ENCODE measurements around the gene NELFB. TPM values are rescaled to one million over a fixed set of nuclear protein-coding genes. Genes with fewer than 3 reads are reported as not detected.
A peak's percentile ranks its signal among the peaks of the same experiment; 100 is the strongest.

Gene NELFB
- total RNA-seq, 1 donor from 2014 or later: 37.9 TPM

DNA sequence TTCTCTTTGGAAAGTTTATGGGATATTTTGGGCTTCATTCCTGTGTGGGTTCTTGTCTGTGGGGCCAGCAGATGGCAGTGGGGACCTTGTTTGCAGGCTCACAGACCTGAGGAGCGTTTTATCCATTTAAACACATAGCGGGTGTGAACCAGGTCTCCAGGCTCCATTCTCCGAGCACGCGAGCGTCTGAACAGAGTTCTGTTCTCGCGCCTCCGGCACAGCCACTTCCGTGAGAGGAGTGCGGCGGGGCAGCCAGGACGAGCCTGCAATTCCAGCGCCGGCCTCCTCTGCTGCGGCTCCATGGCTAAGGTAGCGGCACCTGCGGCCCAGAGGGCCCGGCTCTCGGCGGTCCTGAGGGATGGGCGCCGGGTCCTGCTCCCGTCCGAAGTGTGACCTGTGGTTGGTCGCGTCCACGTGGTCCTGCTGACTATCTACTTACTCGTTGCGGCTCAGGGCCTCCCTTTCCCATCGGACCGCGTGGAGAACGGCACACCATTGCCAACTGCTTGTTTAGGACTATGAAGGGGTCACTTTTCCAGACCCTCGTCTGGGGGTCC lies 39.6 kb downstream of the NELFB start:
- DNase-seq (ENCODE audit: missing footprints): peak; percentile 60
- intact Hi-C loops (cut with DNase I): loop anchor here (2.0 to 10.0 kb wide), 3 partner anchors 112 to 230 kb away; no protein-coding TSS in a partner anchor
- no peak for ATAC-seq

DNA sequence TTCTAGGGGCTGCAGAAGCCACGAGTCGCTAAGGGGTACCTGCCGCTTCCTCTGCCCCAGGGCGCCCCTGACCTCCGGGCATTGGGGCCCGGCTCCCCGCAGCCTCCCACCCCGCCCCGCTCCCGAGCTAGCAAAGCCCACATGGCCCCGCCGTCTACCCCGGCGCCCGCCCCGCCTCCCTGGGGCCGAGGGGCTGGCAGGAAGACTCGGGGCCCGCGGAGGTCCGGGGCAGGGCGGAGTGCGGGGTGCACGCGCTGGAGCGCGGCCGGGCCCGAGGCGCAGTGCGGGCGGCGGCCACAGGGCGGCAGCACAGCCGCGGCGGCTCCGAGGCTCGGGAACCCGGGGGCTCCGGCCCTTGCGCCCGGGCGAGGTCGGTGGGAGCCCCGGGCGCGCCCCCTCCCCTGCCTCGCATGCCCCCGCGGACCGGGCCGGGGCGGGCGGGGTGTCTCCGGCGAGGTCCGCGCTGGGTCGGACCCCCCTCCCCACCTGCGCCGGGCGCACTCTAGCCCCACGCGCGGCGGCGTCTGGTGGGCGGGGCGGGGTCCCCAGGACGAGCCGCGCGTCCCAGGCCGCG lies 40.2 kb downstream of the NELFB start:
- intact Hi-C loops (cut with DNase I): loop anchor here (2.0 to 10.0 kb wide), 3 partner anchors 111 to 229 kb away; no protein-coding TSS in a partner anchor
- no peak for DNase-seq (ENCODE audit: missing footprints)

DNA sequence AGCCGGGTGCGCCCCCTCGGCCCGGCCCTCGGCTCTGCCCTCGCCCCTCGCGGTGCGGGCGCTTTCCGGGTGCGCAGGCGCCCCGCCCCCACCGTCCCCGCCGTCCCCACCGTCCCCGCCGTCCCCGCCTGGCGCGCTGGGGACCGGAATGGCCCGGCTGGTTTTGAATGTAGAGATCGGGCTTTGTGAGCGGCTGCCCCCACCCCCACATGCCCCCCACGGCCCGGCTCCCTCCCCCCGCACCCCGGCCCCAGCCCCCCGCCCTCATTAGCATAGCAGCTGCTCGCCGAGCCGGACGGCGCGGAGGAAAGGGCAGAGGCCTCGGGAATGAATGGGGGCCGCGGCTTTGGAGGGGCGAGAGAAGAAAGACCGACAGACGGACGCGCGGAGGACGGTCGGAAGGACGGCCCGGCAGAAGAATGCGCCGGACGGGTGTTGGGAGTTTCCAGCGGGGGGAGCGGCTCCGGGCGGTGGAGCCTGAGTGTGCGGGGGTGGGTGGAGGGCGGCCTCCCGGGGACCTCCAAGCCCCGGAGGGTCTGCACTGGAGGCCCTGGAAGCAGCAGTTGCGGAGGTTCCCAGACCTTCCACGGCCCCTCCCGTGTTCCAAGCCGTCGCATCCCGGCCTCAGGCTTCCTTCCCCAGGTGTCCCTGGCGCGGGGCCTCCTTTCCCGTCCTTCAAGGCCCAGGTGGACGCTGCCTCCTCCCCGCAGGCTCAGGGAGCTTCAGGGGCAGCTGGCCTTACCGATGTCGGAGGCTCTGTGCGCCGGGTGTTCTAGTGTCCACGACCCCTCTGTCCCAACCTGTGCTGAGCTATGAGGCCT lies 40.9 kb downstream of the NELFB start:
- no peak for ATAC-seq
- intact Hi-C loops (cut with DNase I): loop anchor here (2.0 to 10.0 kb wide), 3 partner anchors 111 to 229 kb away; no protein-coding TSS in a partner anchor
- DNase-seq (ENCODE audit: missing footprints): no peak

More for the DNA sequence above, 40.2 kb downstream of the NELFB start:
- ATAC-seq: peak; percentile 53

DNA sequence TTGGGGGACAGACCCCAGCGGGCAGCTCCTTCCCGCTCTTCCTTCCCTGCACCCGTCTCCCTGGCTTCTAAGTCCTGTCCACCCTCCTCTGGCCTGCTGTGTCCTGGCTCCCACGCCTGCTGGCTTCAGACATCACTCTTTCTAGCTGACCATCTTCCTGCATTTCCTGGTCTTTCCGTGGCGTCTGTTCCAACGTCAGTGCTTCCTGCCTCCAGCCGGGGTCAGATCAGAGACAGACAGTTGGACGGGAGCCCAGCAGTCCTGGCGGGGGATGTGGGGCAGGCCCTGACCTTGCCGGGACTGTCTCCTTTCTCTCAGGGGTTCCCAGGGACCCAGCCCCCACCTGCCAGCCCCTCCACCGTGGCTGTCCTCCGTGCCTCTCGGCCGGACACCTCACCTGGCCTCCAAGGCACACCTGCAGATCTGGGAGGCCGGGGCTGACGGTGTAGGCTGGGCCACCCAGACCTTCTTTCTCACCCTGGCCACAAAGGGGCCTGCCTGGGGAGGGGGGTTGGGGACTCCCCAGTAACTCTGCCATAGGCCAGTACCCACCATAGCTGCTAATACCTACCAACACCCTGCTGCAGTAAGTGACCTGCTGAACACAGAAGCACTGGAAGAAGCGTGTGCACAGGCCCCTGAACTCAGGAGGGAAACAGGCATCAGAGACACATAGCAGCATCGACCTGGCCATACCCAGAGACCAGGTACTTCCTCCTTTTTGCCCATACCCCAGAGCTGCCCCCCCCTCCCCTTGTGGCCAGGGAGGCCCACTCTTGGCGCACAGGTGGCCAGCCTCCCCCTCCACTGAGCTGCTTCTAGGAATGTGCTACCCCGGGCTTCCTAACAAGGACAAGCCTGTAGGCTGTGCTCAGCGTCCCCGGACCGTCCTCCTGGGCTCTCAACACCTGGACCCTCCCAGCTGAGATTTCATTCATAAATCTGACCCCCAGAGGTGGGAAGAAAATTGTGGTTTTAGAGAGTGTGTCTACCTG lies 41.8 kb downstream of the NELFB start:
- intact Hi-C loops (cut with DNase I): loop anchor here (10.0 kb wide), 1 partner anchor 228 kb away; no protein-coding TSS in a partner anchor

DNA sequence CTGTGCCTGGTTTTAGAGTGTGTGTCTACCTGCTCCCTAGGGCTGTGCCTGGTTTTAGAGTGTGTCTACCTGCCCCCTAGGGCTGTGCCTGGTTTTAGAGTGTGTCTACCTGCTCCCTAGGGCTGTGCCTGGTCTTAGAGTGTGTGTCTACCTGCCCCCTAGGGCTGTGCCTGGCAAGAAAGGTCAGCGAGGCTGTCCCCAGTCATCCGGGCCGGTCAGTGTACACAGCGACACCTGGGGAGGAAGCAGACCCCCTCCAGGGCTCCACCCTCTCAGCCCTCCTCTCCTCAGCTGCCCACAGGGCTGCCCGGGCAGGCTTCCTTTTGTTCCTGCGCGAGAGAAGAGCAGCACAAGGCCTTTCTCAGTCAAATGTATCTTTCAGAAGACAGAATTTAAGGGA lies 42.8 kb downstream of the NELFB start:
- intact Hi-C loops (cut with DNase I): loop anchor here (2.0 to 10.0 kb wide), 2 partner anchors 125 to 227 kb away; partner anchors contain the start of genes EXD3 and NOXA1
- ATAC-seq (no peak), DNase-seq (ENCODE audit: missing footprints) (no peak)

More for the DNA sequence above, 41.8 kb downstream of the NELFB start:
- ATAC-seq (peak; percentile 12), DNase-seq (ENCODE audit: missing footprints) (no peak)

DNA sequence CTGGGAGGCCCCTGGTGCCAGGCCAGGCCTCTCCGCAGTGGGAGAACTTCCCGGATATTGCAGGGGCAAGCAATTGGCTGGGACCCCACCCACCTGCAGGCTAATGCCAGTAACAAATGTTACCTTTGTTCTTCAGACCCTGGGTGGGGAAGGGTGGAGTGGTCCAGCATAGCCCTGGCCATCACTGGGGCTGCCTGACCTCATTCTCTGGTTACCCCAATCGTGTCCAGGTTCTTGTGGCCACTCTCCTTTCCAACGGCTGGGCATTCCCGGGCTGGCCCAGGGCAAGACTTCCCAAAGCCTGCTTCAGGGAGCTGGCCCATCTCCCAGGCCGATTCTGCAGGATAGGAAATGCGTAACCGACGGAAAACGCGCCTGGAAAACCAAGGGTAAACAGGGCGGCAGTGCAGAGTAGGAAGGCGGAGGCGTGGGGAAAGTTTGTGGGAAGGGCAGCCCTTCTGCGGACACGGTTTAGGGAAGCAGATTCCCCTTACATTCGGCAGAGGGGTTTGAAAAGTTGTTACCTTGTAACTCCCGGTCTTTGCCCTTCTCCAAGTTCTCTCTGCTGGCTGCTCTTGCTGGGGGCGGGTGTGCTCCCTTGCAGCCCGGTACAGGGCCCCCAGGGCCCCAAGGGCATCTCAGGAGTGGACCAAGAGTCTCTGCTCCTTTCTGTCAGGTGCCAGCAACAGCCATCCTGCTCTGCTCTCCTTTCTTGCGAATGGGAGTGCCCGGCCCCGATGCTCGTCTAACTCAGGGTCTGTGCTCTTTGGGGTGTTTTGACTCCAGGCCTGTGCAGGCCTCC lies 43.5 kb downstream of the NELFB start:
- ATAC-seq (no peak), DNase-seq (ENCODE audit: missing footprints) (peak; percentile 43)
- intact Hi-C loops (cut with DNase I): loop anchor here (2.0 to 10.0 kb wide), 2 partner anchors 124 to 226 kb away; partner anchors contain the start of genes EXD3 and NOXA1

DNA sequence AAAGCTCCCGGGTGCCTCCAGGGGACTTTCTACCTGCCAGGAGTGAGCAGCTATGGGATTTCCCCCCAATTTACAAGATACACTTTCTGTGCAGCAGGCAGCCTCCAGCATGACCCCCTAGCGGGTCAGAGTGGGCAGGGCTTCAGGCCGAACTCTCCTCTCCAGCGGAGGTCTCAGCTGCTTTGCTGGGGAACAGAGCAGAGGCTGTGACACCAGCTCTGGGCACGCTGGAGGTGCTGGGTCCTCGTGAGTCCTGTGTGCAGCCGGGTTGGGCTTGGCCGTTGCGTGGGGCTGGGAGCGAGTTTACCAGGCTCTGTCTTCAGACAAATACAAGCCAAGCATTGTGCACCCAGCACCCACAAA lies 44.1 kb downstream of the NELFB start:
- intact Hi-C loops (cut with DNase I): loop anchor here (2.0 to 10.0 kb wide), 2 partner anchors 124 to 226 kb away; partner anchors contain the start of genes EXD3 and NOXA1
- ATAC-seq: no peak
- peak; percentile 45 for DNase-seq (ENCODE audit: missing footprints)

DNA sequence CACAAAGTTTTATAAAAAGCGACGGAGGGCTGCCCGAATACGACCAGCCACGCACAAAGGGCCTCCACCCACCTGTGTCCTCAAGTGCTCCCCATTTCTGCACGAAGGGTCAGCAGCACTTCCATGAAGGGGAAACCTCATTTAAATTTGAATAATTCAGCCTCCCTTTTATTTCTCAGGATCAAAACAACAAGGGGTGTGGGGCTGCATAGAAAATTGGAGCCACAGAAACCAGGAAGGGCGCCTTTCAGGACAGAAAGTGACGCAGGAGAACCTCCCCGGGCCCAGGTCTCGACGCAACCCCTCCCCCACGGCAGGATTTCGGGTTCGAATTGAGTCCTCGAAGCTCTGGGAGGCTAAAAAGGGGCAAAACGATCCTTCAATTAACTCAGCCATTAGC lies 44.8 kb downstream of the NELFB start:
- intact Hi-C loops (cut with DNase I): loop anchor here (2.0 to 10.0 kb wide), 3 partner anchors 59 to 225 kb away; partner anchors contain the start of genes EXD3, NOXA1 and TUBB4B
- no peak for ATAC-seq

DNA sequence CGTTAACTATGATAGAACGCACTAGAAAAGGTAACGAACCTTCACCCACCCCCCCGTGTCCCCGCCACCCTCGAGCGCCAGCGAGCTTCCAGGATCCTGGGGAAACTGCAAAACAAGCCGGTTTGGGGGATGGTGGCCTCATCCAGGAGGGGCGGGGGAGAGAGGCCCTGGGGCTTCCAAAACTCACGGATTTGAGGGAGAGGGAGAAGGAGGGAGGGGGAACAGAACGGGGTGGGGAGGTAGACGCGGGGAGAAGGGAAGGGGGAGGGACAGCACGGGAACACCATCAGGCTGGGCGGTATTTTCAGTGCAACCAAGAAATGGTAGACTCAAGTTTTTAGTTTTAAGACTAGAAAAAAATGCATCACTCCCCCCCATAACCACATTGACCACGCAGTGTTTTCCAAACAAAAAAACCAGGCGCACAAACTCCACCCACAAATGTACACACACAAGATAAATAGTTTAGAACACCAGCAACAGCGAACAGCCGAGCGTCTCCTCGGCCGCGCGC lies 45.5 kb downstream of the NELFB start:
- ATAC-seq (no peak), DNase-seq (ENCODE audit: missing footprints) (no peak)
- intact Hi-C loops (cut with DNase I): loop anchor here (2.0 kb wide), 1 partner anchor 60 kb away; the partner anchor contains the start of gene TUBB4B

More for the DNA sequence above, 44.8 kb downstream of the NELFB start:
- peak; percentile 48 for DNase-seq (ENCODE audit: missing footprints)

DNA sequence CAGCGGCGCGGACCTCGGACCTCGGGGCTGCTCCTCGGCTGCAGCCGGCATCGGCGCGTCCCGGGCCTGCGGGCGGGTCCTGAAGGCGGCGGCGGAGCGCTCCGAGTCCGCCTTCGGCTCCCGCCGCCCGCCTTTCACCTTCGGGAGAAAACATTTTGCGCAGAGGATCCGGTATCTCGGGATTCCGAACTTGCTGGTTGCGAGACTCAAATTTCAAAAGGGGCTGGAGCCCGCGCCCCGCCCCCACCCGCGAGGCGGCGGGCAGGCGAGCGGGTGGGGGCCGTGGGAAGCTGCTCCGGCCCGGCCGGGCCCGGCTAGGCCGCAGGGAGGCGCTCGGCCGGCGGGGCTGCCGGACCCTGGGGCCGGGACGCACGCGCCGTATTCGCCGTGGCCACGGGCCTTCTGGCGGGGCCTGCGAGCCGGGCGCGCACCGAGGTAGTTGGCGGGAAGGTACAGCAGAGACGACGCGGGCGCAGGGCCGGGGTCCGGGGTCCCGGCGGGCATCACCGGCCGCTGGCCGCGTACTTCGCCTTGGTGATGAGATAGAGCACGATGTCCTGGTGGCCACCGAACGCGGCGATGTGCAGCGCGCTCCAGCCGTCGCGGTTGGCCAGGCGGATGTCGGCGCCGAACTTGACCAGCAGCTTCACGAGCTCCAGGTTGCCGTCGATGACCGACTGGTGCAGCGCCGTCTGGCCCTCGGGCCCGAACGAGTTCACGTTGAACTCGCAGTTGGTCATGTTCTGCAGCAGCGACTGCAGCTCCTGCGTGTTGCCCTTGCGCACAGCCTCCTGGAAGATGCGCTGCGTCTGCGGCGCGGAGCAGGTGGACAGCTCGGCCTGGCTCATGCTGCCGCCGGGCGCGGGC lies 46.2 kb downstream of the NELFB start:
- DNase-seq (ENCODE audit: missing footprints) (peak; percentile 50), ATAC-seq (no peak)
- intact Hi-C loops (cut with DNase I): loop anchor here (2.0 kb wide), 1 partner anchor 61 kb away; the partner anchor contains the start of gene TUBB4B

DNA sequence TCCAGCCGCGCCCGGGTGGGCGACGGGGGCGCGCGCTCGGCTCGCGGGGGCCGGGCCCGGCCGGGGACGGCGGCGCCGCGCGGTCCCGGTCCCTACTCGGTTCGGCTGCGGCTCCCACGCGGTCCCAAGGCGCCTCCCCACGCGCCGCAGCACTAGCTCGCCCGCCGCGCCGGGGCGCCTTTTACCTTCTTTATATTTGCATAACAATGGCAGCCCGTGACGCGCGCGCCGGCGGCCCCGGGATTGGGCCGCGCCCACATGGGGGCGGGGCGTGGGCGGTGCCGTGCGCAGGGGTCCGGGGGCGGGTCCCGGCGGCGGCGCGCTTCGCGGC lies 47.0 kb downstream of the NELFB start, which contains the start of gene NRARP:
NRARP (minus strand) TSS at position 154 of the 331 bp plus-strand sequence. CDS start 343 bp downstream, outside the sequence.
- DNase-seq (ENCODE audit: missing footprints) (peak; percentile 96), ATAC-seq (peak; percentile 82)
- intact Hi-C loops (cut with DNase I): no loop called here

DNA sequence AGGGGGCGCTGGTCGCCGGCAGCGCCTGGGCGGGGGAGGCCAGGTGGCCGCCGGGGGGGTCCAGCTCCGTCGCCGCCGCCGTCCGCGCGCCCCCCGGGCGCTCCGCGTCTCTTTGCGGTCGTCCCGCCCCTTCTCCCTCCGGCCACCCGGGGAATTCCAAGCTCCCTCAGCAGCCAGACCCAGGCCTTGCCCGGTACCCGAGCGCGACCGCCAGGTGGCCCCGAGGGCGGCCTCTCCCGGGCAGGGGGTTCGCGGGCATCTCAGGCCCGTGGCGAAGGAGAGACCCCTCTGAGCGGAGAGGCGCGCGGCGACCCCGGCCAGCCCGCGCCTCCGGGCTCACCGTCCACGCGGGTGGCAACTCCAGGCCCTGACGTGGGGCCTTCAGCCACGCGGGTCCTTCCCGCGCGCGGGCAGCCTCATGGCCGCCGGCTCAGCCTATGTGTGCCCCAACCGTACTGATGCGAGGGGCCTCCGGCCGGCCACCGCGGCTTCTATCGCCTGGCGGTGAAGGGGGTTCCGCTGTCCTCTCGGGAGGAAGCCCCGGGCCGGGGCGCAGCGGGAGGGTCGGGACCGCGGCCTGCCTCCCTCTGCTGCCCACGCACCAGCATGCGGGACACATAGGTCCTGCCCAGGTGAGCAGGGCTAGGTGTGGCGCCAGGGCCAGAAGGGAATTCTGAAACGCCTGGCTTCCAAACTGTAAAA lies 47.5 kb downstream of the NELFB start:
- DNase-seq (ENCODE audit: missing footprints): no peak
- ATAC-seq: peak; percentile 4
- intact Hi-C loops (cut with DNase I): no loop called here

DNA sequence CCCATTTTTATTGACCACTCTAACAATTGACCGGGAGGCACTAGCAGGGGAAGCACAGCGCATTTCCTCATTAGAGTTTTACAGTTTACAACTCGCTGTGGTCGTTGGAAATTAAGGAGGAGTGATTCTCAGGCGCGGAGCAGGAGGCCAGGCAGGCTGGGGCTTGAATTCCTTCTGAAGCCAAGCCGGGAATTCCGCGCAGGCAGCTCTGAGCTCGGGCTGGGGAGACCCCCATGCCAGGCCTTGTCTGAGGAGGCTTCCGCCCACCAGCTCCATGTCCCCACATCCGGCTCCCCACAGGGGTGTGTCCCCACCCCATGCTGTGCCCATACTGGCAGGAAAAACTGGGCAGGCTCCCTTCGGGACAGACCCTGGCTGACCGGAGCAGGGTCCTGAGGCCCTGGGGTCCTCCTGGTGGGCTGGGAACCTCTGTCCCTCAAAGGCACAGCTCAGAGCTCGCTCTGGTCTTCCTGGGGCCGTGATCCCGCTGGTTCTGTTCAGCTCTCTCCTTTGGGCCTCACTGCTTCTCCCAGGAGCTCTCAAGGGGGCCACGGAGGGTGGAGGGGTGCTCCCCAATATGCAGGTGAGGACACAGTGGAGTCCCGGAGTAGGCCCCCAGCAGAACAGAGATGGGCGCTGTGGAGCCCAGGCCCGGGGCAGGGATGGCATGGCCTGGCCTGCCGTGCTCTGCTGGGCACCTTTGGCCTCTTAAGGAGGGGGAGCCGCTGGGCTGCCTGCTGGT lies 48.2 kb downstream of the NELFB start:
- no peak for DNase-seq (ENCODE audit: missing footprints)
- no peak for ATAC-seq
- intact Hi-C loops (cut with DNase I): no loop called here

DNA sequence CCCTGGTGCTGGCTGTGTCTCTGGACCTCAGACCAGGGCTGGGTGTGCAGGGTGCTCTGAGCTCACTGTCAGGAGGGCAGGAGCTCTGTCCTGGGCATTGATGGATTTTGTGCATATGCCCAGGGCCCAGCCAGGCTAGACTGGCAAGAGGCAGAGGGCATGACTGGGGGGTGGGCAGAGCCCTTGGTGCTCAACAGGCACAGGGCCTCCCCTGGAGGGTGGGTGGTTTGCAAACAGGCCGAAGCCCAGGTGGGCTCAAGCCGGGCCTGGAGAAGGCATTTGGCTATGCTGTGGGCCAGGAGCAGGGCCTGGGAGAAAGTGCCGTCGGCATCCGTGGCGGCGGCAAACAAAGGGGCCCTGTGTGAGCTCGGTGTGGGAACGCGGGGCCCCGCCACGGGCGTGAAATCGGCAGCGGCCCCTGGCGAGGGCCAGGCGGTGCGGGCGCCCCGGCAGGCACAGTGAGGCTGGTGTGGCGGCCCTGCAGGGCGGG lies 48.8 kb downstream of the NELFB start:
- no peak for ATAC-seq
- intact Hi-C loops (cut with DNase I): no loop called here
- DNase-seq (ENCODE audit: missing footprints): no peak

Measured in Right ventricle myocardium inferior (tissue), 1 donor.